GM21529 (cell line): ENCODE measurements around the gene RTKN.

Experiments used
- ATAC-seq: cut with Tn5 transposase; IDR thresholded peaks from one replicate; pipeline ENCODE4 v1.9.1; 2021; ENCODE audit not compliant: unreplicated experiment

RTKN gene

GRCh38 chr2:74417763-74418162 is 24.0 kb downstream of the RTKN start:
- ATAC-seq: no peak

GRCh38 chr2:74417197-74417596 is 24.5 kb downstream of the RTKN start:
- ATAC-seq: no peak

- no peak for ATAC-seq
Measured at GRCh38 chr2:74416778-74417177, 25.0 kb downstream of the RTKN start.

- no peak for ATAC-seq
Measured at GRCh38 chr2:74415762-74416395, 25.9 kb downstream of the RTKN start.

- ATAC-seq: no peak
Measured at GRCh38 chr2:74414881-74415761, 26.6 kb downstream of the RTKN start.

- ATAC-seq: no peak
Measured at GRCh38 chr2:74414441-74414840, 27.3 kb downstream of the RTKN start.

GRCh38 chr2:74413001-74413698 is 28.6 kb downstream of the RTKN start:
- no peak for ATAC-seq

- ATAC-seq: no peak
Measured at GRCh38 chr2:74407682-74408081, 34.1 kb downstream of the RTKN start.

GRCh38 chr2:74406035-74406434 is 35.7 kb downstream of the RTKN start:
- peak; percentile 51 for ATAC-seq

- no peak for ATAC-seq
Measured at GRCh38 chr2:74401891-74402290, 39.8 kb downstream of the RTKN start.

GRCh38 chr2:74399785-74400184 is 42.0 kb downstream of the RTKN start:
- ATAC-seq: no peak

GRCh38 chr2:74396149-74396548 is 45.6 kb downstream of the RTKN start:
- ATAC-seq: no peak

GRCh38 chr2:74393525-74393924 is 48.2 kb downstream of the RTKN start:
- ATAC-seq: no peak

GRCh38 chr2:74392449-74392743 is 49.3 kb downstream of the RTKN start:
- ATAC-seq: no peak

GRCh38 chr2:74391580-74392448 is 49.9 kb downstream of the RTKN start:
- ATAC-seq: peak; percentile 70

- ATAC-seq: peak; percentile 38
Measured at GRCh38 chr2:74391209-74391579, 50.5 kb downstream of the RTKN start.

- no peak for ATAC-seq
Measured at GRCh38 chr2:74390606-74391005, 51.1 kb downstream of the RTKN start.

GRCh38 chr2:74387346-74387745 is 54.4 kb downstream of the RTKN start:
- ATAC-seq: no peak

- ATAC-seq: no peak
Measured at GRCh38 chr2:74385396-74385795, 56.3 kb downstream of the RTKN start.

- no peak for ATAC-seq
Measured at GRCh38 chr2:74384051-74384450, 57.7 kb downstream of the RTKN start.

GRCh38 chr2:74383254-74383653 is 58.5 kb downstream of the RTKN start:
- ATAC-seq: no peak
